K562 (cell line): ENCODE results near the gene SNX30.

ENCODE experiments used
- CEBPB ChIP-seq: fragments of 450-650 bp; IDR thresholded peaks from 2 replicates; pipeline ENCODE4 v1.6.1; 2016; ENCODE audit warnings: missing genetic modification characterization, missing compliant biosample characterization
- CTCF ChIP-seq, 3 experiments: IDR thresholded peaks in 2 of 3; conservative IDR thresholded peaks in 1 of 3; 2 replicates each; pipeline ENCODE4 v1.5.1; 2011 to 2012; ENCODE audit warnings: low read length in 3 of 3, mild to moderate bottlenecking in 3 of 3, control low read depth in 2 of 3, improper control_type of control experiment in 1 of 3, inconsistent platforms in 1 of 3, low read depth in 1 of 3, mixed read lengths in 1 of 3, moderate library complexity in 1 of 3; ENCODE audit not compliant: insufficient read depth in 2 of 3
- MEF2A ChIP-seq: IDR thresholded peaks from 2 replicates; pipeline ENCODE4 v1.6.1; 2011; ENCODE audit warnings: low read depth, mild to moderate bottlenecking, low read length, moderate library complexity; ENCODE audit not compliant: control insufficient read depth
- MYBL2 ChIP-seq, 2 experiments: fragments of 450-650 bp in 1 of 2; sonication (generic) in 1 of 2; formaldehyde crosslinking in 1 of 2; IDR thresholded peaks; 2 replicates each; pipeline versions ENCODE4 v1.6.1 to v1.8.1; 2017 to 2022; ENCODE audit warnings: borderline replicate concordance in 1 of 2, inconsistent platforms in 1 of 2, low read depth in 1 of 2, mild to moderate bottlenecking in 1 of 2, missing genetic modification reagents in 1 of 2, moderate library complexity in 1 of 2
- NFATC3 ChIP-seq: fragments of 450-650 bp; IDR thresholded peaks from 2 replicates; pipeline ENCODE4 v1.6.1; 2017; ENCODE audit warnings: mild to moderate bottlenecking
- POLR2A ChIP-seq: fragments of 450-650 bp; conservative IDR thresholded peaks from 2 replicates; pipeline ENCODE4 v1.6.1; 2016
- POLR2AphosphoS5 ChIP-seq: IDR thresholded peaks from 2 replicates; pipeline ENCODE4 v1.6.1; 2011; ENCODE audit warnings: mild to moderate bottlenecking, low read depth, low read length, moderate library complexity; ENCODE audit not compliant: control insufficient read depth, insufficient read depth
- RBM34 ChIP-seq: fragments of 200-400 bp; formaldehyde crosslinking; IDR thresholded peaks from 2 replicates; pipeline ENCODE4 v1.6.1; 2018; ENCODE audit warnings: low read length, borderline replicate concordance; ENCODE audit not compliant: insufficient read depth
- TCF3 ChIP-seq: sonication (generic); formaldehyde crosslinking; IDR thresholded peaks from 2 replicates; pipeline ENCODE4 v1.4.0; 2020; ENCODE audit warnings: mild to moderate bottlenecking, missing genetic modification reagents

- TF ChIP-seq POLR2AphosphoS5 = no peak
- TF ChIP-seq TCF3 (CRISPR knock-in tag) = no peak
- no peak for TF ChIP-seq RBM34
- TF ChIP-seq POLR2A = no peak
- TF ChIP-seq CTCF (IDR thresholded peaks at IDR 0.05 in 2 of 3, conservative IDR thresholded peaks at IDR 0.05 in 1 of 3; ENCODE audit: insufficient read depth in 2 of 3, low read depth in 1 of 3, low read length in 3 of 3) = no peak
- no peak for TF ChIP-seq MEF2A
- TF ChIP-seq CEBPB (tag) = no peak
- TF ChIP-seq MYBL2 (IDR thresholded peaks at IDR 0.05; ENCODE audit: low read depth) = no peak
- TF ChIP-seq MYBL2 (CRISPR knock-in tag; IDR thresholded peaks at IDR 0.05; ENCODE audit: borderline replicate concordance) = no peak
- TF ChIP-seq NFATC3 = no peak
These were observed 22.2 kb upstream of the SNX30 start for GRCh38 chr9:112728401-112728800.
